Fibroblast of mammary gland (primary cell): ENCODE results near the gene MAN1A2.

Source experiments
- DNase-seq: peaks from one replicate; pipeline ENCODE4 v3.0.0-alpha.2; 2010; ENCODE audit warnings: low read depth
- H3K4me3 ChIP-seq: 2 replicates; pipeline ENCODE4 v1.5.1; 2011; ENCODE audit warnings: low read depth, mild to moderate bottlenecking, low read length, moderate library complexity; ENCODE audit not compliant: control insufficient read depth
- TF ChIP-seq, protein P1 (sequence below): conservative IDR thresholded peaks from 2 replicates; pipeline ENCODE4 v1.5.1; 2011; ENCODE audit warnings: low read depth, low read length, inconsistent platforms; ENCODE audit not compliant: control insufficient read depth, insufficient read depth

Gene MAN1A2

DNA sequence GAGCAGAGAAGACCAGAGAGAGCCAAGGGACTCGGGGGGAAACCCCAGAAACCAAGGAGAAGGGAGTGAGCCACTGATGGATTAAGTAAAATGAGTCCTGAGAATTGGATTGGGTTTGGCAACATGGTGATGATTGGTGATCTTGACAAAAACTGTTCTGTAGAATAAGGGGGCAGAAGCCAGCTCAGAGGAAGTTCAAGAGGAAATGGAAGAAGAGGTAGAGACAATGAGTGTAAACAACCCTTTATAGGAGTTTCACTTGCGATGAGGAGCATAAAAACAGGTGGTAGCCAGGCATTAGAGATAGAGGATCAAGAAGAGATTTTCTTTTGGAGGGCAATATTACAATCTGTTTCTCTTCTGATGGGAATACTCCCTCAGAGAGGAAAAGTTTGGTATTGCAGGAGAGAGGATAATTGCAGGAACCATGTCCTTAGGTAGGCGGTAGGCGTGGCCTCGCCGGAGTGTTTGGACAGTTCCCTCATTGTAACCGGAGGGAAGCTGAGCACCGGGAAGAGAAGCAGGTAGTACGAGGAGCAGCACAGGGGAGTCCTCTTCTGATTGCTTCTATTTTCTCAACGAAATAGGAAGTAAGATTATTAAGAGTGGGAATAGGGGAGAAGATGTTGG is 170.2 kb downstream of the MAN1A2 start:
- no peak for DNase-seq
- TF ChIP-seq, protein P1, sequence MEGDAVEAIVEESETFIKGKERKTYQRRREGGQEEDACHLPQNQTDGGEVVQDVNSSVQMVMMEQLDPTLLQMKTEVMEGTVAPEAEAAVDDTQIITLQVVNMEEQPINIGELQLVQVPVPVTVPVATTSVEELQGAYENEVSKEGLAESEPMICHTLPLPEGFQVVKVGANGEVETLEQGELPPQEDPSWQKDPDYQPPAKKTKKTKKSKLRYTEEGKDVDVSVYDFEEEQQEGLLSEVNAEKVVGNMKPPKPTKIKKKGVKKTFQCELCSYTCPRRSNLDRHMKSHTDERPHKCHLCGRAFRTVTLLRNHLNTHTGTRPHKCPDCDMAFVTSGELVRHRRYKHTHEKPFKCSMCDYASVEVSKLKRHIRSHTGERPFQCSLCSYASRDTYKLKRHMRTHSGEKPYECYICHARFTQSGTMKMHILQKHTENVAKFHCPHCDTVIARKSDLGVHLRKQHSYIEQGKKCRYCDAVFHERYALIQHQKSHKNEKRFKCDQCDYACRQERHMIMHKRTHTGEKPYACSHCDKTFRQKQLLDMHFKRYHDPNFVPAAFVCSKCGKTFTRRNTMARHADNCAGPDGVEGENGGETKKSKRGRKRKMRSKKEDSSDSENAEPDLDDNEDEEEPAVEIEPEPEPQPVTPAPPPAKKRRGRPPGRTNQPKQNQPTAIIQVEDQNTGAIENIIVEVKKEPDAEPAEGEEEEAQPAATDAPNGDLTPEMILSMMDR: no peak
- H3K4me3 ChIP-seq: no peak overlapping the region

DNA sequence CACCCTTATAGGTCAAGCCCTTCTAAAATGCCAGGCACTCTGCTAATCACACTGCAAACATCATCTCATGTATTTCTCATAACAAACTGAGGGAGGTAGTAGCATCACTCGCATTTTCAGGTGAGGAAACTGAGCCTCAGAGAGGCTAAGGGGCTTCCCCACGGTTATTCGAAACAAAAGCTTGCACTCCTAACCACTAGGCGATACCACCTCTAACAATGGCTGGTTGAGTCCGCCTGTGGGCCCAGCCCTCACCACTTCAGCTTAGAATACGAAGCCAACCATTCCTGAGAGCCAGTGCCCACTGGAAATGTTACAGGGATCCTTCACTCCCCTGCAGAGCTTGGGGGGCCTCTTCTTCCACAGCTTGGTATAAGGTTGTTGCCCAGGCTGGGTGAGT is 173.3 kb downstream of the MAN1A2 start:
- DNase-seq: no peak
- TF ChIP-seq, protein P1: no peak
- no peak overlapping the region for H3K4me3 ChIP-seq

DNA sequence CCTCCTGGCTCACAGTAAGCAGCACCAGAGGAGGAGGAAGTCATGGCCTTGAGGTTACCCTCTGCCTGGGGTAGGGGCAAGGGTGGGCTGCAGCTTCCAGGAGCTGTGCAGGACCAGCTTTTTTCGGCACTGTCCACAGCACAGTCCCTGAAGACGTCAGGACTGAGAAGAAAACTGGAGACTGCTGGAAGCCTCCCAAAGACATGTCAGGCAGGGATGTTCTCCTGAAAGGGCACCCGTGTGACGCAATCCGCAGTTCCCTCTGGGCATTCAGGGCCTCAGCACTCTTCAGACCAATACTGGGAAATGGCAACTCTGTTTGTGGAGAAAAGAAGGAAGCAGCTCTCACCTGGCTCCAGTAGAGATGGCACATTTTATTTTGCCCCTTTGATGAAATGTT is 173.8 kb downstream of the MAN1A2 start:
- DNase-seq: no peak
- H3K4me3 ChIP-seq: no peak overlapping the region
- TF ChIP-seq, protein P1: no peak

DNA sequence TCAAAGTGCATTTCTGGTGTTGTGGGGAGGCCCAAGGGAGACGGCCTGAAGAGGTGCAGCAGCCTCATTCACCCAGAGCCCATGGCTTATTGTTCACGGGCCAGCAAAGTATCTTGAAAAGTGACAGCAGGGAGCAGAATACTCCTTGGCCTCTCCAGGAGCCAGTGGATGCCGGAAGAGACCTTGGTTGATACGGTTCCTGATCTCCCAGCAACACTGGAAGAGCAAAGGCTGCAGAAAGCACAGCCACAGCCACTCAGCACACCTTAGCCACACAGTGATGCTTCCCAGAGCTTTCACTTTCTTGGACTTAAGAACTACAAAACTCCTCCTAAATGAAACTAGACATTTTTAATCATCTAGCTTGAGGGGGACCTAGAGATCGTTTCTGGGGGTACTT is 174.3 kb downstream of the MAN1A2 start:
- H3K4me3 ChIP-seq: no peak overlapping the region
- TF ChIP-seq, protein P1: no peak
- no peak for DNase-seq

DNA sequence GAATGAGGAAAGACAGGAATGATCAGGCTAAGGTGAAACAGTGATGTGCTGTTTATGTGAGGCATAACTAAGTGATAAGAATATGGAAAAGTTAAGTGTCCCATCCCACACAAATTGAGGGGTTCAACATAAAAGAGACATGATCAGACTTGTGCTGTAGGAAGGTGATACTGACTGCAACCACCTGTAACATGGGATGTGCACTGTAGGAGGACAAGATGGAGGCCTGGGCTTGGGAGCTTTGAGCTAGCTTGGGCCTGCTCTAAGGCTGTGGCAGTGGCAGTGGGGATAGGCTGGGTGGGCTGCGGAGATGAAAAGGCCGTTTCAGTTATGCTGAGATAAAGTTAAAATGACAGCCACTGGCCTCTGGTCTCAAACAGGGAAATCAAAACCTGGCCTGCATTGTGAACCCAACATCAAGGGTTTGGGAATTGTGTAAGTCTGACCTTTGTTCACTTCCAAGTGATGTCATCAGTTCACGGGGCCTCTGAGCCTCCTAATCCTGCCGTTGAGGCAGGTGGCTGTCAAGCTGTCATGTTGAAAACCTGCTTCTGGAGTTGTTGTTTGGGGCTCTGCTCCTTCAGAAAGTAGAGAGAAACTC is 177.4 kb downstream of the MAN1A2 start:
- DNase-seq: no peak
- TF ChIP-seq, protein P1: no peak
- no peak overlapping the region for H3K4me3 ChIP-seq

DNA sequence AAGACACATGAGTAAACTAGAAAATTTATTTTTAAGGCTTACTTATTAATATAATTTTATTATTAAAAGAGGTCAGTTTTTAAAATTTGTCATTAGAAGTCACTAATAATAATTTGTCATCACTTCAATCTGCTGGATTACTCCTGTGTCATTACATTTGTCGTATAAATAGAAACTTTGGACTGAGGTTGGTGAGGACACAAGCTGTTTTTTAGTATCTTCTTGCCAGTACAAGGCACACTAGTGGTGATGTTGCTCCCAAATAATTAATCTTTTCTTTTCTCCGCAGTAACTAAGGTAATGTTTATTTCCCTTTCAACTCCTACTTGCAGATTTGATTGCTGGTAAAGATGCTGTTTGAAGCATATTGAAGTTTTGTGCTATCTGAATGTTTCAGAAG is 179.2 kb downstream of the MAN1A2 start:
- DNase-seq: no peak

More for the DNA sequence above, 179.2 kb downstream of the MAN1A2 start:
- H3K4me3 ChIP-seq: no peak overlapping the region
- TF ChIP-seq, protein P1: no peak
